ENCODE results near the gene CUTA.

CUTA gene

DNA sequence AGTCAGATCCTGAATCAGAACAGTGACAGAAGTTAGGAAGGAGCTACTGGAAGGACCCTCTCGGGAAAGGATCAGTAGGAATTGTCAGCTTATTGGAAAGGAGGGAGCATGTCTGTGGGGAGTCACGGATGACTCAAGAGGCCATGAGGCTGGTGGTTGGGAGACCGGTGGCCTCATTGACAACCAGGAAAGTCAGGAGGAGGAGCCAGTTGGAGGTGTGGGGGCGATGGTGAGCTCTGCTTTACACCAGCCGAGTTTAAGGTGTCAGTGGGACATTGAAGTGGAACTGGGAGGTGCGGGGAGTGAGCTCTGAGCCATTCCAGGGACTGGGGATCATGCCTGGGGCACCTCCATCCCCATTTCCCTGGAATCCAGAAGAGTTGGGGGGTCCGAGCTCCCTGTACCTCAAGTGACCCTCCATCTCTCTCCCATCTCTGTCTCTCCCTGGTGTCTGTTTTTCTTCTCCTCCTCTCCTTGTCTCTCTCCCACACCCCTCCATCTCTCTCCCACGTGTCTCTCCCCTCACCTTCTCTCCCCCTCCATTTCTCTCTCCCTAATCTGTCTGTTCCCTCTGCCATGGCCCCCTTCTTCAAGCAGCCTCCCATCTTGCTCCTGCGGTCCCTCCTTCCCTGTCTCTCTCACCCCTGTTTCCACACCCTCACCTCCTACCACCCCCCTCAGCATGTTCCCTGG is 22.2 kb upstream of the CUTA start:
- no peak for DNase-seq (ENCODE audit: low read depth in 1 of 2, low spot score in 1 of 2)

DNA sequence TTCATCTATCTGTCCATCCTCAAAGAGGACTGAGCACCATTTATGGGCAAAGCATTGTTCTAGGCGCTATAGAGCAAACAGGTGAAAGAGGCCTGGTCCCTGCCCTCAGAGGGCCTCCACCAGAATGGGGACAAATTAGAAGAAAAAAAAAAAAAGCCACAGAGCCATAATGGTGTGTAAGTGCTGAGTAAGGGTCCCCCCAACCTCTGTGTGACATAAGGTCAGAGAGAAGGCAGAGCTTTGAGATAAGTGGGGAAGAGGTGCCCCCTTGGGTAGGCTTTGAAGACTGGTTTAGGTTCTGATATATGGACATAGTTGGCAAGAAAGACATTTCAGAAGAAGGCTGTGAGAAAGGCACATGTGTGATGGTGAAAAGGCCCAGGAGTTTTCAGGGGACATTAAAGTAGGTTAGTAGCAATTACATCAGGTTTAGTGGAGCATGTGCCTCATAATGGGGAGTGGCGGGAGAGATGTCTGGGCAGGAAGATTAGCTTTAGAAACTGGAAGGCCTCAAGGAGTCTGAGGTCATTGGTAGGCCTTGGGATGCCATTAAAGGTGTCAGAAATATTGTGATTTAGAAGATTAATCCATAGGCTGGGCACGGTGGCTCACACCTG is 21.2 kb upstream of the CUTA start:
- DNase-seq (ENCODE audit: low read depth in 1 of 2, low spot score in 1 of 2) = no peak

DNA sequence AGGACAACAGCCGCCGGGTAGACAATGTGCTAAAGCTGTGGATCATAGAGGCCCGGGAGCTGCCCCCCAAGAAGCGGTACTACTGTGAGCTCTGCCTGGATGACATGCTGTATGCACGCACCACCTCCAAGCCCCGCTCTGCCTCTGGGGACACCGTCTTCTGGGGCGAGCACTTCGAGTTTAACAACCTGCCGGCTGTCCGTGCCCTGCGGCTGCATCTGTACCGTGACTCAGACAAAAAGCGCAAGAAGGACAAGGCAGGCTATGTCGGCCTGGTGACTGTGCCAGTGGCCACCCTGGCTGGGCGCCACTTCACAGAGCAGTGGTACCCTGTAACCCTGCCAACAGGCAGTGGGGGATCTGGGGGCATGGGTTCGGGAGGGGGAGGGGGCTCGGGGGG is 19.8 kb upstream of the CUTA start:
- no peak for DNase-seq (ENCODE audit: low read depth in 1 of 2, low spot score in 1 of 2)

DNA sequence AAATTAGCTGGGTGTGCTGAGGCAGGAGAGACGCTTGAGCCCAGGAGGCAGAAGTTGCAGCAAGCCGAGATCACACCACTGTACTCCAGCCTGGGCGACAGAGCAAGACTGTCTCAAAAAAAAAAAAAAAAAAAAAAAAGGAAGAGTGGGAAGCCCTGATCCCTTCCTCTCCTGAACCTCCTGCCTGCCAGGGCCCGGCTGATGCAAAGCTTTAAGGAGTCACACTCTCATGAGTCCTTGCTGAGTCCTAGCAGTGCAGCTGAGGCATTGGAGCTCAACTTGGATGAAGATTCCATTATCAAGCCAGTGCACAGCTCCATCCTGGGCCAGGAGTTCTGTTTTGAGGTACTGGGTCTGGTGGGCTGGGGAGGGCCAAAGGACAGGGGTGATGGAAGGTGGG is 17.1 kb upstream of the CUTA start:
- no peak for DNase-seq (ENCODE audit: low read depth in 1 of 2, low spot score in 1 of 2)

DNA sequence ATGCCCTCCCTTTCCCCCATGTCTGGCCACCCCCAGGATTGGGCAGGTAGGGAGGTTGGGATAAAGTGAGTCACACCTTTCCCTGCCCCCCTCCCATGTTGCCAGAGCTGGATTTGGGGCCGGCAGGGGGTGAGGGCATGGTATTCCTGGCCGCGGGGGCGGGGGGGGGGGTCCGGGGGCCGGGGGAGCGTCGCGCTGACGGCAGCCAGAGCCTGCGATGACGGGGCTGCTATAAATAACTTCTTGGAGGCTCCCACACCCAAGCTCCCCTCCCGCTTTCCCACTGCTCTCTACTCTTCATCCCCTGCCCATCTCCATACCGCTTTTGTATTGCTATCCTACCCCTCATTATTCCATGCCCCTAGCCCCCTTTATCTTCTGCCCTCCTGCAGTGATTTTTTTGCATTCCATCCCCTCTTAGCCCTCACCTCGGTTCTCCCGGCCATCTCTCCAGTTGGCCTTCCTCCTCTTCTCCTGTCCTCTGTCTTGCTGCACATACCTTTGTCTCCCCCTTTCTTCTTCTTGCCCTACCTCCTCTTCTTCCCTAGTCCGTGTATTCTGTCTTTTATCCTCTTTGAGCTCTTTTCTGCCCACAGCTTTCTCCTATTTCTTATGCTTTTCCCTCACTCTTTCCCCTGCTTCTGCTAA is 15.8 kb upstream of the CUTA start:
- DNase-seq (ENCODE audit: low read depth in 1 of 2, low spot score in 1 of 2) = no peak

GRCh38 chr6:33433001-33433543 is 15.2 kb upstream of the CUTA start:
- no peak for DNase-seq (ENCODE audit: low read depth in 1 of 2, low spot score in 1 of 2)

DNA sequence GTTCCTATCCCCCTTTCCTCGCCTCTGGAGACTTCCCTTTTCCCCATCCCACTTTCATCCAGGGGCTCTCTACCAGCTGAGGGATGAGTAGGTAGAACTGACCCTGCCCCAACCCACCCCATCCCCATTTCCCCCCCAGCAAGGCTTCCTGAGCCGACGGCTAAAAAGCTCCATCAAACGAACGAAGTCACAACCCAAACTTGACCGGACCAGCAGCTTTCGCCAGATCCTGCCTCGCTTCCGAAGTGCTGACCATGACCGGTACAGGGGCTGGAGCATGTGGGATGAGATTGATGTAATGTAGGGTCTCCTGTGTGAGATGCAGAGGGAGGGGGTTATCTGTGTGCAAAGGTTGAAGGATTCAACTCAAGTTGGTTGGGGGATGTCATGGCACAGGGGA is 14.6 kb upstream of the CUTA start:
- no peak for DNase-seq (ENCODE audit: low read depth in 1 of 2, low spot score in 1 of 2)

GRCh38 chr6:33431880-33432541 is 14.1 kb upstream of the CUTA start:
- no peak for DNase-seq (ENCODE audit: low read depth in 1 of 2, low spot score in 1 of 2)

GRCh38 chr6:33430991-33431879 is 13.3 kb upstream of the CUTA start:
- peak; percentile 46 to 71 for DNase-seq (ENCODE audit: low read depth in 1 of 2, low spot score in 1 of 2)

DNA sequence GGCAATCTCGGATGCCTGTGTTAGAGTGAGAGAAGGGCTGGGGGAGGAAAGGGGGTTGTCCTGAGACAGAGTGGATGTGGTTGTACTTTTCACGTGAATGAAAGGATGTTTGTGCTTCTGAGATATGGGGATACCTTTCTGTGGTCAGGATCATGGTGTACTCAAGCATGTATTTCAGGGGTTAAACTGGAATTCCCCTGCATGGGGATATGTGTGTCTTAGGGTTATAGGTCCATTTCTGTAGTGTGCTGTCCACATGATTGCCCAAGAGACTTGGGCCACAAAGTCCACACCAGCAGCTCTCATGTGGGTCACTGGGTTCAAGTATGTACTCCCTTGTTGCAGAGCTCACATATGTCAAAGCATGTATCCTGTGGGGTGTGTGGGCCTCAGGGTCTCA is 12.4 kb upstream of the CUTA start:
- no peak for DNase-seq (ENCODE audit: low read depth in 1 of 2, low spot score in 1 of 2)

DNA sequence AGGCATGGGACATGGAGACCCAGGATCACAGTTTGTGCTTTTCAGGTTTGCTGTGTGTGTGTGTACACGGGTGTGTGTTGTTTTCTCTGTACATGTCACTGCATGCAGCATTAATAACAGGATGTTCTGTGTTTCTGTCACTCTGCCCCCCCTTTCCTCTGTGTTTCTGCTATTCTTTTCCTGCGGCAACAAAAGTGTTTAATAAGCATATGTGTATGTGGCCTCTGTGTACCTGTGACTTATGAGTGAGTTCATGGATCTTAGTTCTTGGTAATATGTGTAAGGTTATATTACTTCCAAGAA is 11.8 kb upstream of the CUTA start:
- DNase-seq (ENCODE audit: low read depth in 1 of 2, low spot score in 1 of 2) = no peak

- no peak for DNase-seq (ENCODE audit: low read depth in 1 of 2, low spot score in 1 of 2)
Measured at GRCh38 chr6:33428966-33429749, 11.3 kb upstream of the CUTA start.

DNA sequence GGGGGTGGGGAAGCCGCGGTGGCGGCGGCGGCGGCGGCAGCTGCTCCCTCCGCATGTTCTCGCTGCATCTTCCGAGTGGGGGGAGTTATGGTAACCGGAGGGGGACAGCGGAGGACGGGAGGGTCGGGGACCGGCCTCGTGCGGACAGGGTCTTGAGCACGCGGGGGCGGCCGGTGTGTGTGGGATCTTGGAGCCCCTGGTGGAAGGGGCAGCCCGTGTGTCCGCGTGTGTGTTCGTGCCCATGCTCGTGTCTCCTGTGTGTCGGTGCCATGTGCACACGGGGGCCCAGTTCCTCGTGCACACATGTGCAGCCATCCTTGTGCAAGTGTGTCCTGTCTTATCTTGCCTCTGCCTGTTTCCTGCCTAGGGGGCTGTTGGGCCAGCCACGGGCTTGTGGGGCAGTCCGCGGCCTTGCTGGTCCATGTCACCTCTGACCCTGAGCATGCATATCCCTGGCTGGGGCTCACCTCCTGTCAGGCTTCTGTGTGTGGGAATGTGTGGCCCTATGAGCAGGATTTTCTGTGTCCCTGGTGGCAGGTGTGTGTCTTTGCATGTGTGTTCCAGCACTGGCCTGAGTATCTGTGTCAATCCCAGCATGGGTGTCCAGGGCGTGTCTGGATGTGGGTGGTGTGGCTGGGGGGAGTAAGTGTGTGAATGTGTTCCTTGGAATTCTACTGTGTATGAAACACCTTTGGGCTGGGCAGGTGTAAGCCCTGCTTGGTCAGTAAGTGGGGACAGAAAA is 10.5 kb upstream of the CUTA start:
- DNase-seq (ENCODE audit: low read depth in 1 of 2, low spot score in 1 of 2) = peak in 1 of 2 donors; percentile 33

- DNase-seq (ENCODE audit: low read depth in 1 of 2, low spot score in 1 of 2) = no peak
Measured at GRCh38 chr6:33427585-33428223, 9.8 kb upstream of the CUTA start.

- no peak for DNase-seq (ENCODE audit: low read depth in 1 of 2, low spot score in 1 of 2)
Measured at GRCh38 chr6:33426590-33427511, 8.9 kb upstream of the CUTA start.

DNA sequence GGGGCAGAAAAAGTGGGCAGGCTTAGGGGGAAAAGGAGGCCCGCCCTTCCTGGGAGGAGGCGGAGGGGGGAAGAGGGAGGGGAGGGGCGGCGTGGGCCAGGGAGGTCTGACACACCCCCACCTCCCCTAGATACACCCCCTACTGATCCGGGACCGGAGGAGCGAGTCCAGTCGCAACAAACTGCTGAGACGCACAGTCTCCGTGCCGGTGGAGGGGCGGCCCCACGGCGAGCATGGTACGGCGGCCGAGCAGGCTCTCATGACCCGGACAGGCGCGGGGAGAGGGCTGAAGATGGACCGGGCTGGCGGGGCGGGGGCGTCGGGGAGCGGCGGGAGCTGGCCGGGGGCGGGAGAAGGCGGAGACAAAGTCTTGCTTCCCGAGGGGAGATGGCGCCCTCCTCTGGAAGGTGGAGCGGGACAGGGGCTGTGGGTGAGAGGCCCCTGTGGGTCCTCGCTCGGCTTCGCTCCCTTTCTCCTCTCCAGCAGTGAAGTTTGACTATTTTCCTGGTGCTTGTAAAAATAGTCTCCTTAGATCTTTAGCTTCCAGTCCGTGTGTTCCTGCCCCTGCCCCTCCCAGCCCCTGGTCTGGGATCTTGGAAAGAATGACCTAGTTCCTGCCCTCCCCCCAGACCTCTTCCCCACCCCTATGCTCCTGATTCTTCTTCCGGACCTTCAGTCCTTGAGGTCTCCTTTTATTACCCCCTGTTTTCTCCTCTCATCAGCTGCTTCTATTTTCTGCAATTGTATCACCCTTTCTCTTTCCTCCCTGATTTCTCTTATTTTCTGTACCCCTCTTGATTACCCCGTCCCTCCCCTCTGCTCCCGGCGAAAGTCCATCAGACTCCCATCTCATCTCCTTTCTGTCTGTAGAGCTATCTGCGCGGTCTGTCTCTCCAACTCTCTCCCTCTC is 8.0 kb upstream of the CUTA start:
- peak; percentile 57 to 63 for DNase-seq (ENCODE audit: low read depth in 1 of 2, low spot score in 1 of 2)
